Suprapubic skin (tissue), 3 donors: ENCODE measurements around the gene PCTP.

Experiments used
- CTCF ChIP-seq, 2 donors: fragments of 200-600 bp in 1 of 2; fragments of 450-650 bp in 1 of 2; sonication (generic) in 1 of 2; IDR thresholded peaks; one replicate each; pipeline ENCODE4 v1.5.1; 2016 to 2019; ENCODE audit warnings: antibody characterized with exemption in 2 of 2, mild to moderate bottlenecking in 1 of 2, moderate library complexity in 1 of 2
- POLR2A ChIP-seq, 2 donors: fragments of 450-650 bp; IDR thresholded peaks; one replicate each; pipeline ENCODE4 v1.6.1; 2017; ENCODE audit warnings: antibody characterized with exemption in 2 of 2, mild to moderate bottlenecking in 2 of 2, moderate library complexity in 2 of 2

GRCh38 chr17:55811536-55811935 lies 60.7 kb downstream of the PCTP start:
- TF ChIP-seq CTCF (IDR thresholded peaks at IDR 0.05): no peak
- TF ChIP-seq POLR2A (IDR thresholded peaks at IDR 0.05): no peak
